GM19397 (cell line): ENCODE measurements around the gene ZNF613.
A peak's percentile ranks its signal among the peaks of the same experiment; 100 is the strongest.
"Not testable (repeated sequence)": the region's sequence is repeated elsewhere in the genome, so short reads cannot be mapped to it uniquely, and the experiment has no call there.

Source experiments
- ATAC-seq: cut with Tn5 transposase; IDR thresholded peaks from one replicate; pipeline ENCODE4 v1.9.1; 2021; ENCODE audit warnings: mild to moderate bottlenecking, moderate library complexity; ENCODE audit not compliant: unreplicated experiment

ZNF613 gene

GRCh38 chr19:51938936-51939335, 11.7 kb downstream of the ZNF613 start:
- ATAC-seq, result no peak

- no peak for ATAC-seq
These were observed 17.7 kb downstream of the ZNF613 start for GRCh38 chr19:51944798-51945552.

- ATAC-seq, result no peak
These were observed 19.3 kb downstream of the ZNF613 start for GRCh38 chr19:51946602-51947001.

- no peak for ATAC-seq
These were observed 21.7 kb downstream of the ZNF613 start for GRCh38 chr19:51948975-51949374.

GRCh38 chr19:51957846-51958245, 30.6 kb downstream of the ZNF613 start:
- not testable (repeated sequence) for ATAC-seq

GRCh38 chr19:51959791-51960190, 32.5 kb downstream of the ZNF613 start:
- no peak for ATAC-seq

- not testable (repeated sequence) for ATAC-seq
These were observed 33.5 kb downstream of the ZNF613 start for GRCh38 chr19:51960621-51961233.

- ATAC-seq, result no peak
These were observed 38.3 kb downstream of the ZNF613 start for GRCh38 chr19:51965583-51965982.

- no peak for ATAC-seq
These were observed 43.4 kb downstream of the ZNF613 start for GRCh38 chr19:51970718-51971117.

GRCh38 chr19:51971624-51972023, 44.4 kb downstream of the ZNF613 start:
- no peak for ATAC-seq

GRCh38 chr19:51975787-51976186, 48.5 kb downstream of the ZNF613 start:
- ATAC-seq, result not testable (repeated sequence)

GRCh38 chr19:51976852-51977251, 49.6 kb downstream of the ZNF613 start:
- no peak for ATAC-seq

GRCh38 chr19:51977346-51977745, 50.1 kb downstream of the ZNF613 start:
- no peak for ATAC-seq

GRCh38 chr19:51978882-51979281, 51.6 kb downstream of the ZNF613 start:
- ATAC-seq, result no peak

GRCh38 chr19:51980116-51980736, 53.0 kb downstream of the ZNF613 start:
- ATAC-seq, result no peak

- ATAC-seq, result not testable (repeated sequence)
These were observed 53.7 kb downstream of the ZNF613 start for GRCh38 chr19:51980926-51981325.

GRCh38 chr19:51983361-51983760, 56.1 kb downstream of the ZNF613 start:
- ATAC-seq, result no peak

- ATAC-seq, result peak; percentile 93
These were observed 59.3 kb downstream of the ZNF613 start, which contains the start of gene ZNF350 for GRCh38 chr19:51986309-51987291. Gene ZNF350 (minus strand): TSS chr19:51986840. CDS start chr19:51974360, 12,480 bp downstream.

- no peak for ATAC-seq
These were observed 66.2 kb downstream of the ZNF613 start for GRCh38 chr19:51993422-51993821.

GRCh38 chr19:51994048-51994644, 66.9 kb downstream of the ZNF613 start:
- no peak for ATAC-seq
